ENCODE data around the gene COL7A1.
A peak's percentile ranks its signal among the peaks of the same experiment; 100 is the strongest.

DNA sequence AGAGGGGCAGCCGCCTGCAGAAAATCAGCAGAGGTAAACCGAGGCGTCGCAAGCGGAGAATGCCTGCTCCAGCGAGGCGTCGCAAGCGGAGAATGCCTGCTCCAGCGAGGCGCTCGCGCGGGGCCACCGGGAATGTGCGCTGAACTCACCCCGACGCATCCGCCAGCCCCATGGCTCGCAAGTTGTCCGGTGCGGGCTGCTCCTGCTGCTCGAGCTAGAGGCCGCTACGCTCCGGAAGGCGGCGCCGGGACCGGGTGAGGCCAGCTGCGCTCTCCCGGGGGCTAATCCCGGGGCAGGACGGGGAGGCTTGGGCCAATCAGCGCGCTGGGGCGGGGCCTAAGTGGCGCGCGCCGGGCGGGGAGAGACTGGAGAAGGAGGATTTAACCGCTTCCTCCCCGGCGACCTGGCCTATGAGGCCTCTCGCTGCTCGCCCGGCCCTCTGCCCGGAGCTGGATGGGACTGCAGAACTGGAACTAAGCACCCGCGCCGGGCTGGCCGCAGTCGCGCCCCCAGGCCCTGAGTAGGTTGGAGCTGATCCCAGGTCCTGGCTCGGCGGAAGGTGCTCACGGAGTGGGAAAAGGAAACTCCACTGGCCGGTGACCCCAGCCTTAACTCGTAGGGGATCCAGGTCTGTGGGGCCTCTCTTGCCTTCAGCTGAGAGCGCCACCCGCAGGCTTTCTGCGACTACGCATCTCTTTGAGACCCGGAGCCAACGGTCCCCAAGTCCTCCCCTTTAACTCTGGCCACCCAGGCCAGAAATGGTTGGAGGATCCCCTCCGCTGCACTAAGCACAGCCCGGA lies 40.3 kb upstream of the COL7A1 start, which contains the start of gene SLC26A6:
- TF ChIP-seq, protein P1, sequence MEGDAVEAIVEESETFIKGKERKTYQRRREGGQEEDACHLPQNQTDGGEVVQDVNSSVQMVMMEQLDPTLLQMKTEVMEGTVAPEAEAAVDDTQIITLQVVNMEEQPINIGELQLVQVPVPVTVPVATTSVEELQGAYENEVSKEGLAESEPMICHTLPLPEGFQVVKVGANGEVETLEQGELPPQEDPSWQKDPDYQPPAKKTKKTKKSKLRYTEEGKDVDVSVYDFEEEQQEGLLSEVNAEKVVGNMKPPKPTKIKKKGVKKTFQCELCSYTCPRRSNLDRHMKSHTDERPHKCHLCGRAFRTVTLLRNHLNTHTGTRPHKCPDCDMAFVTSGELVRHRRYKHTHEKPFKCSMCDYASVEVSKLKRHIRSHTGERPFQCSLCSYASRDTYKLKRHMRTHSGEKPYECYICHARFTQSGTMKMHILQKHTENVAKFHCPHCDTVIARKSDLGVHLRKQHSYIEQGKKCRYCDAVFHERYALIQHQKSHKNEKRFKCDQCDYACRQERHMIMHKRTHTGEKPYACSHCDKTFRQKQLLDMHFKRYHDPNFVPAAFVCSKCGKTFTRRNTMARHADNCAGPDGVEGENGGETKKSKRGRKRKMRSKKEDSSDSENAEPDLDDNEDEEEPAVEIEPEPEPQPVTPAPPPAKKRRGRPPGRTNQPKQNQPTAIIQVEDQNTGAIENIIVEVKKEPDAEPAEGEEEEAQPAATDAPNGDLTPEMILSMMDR (conservative IDR thresholded peaks at IDR 0.05), result peak; percentile 56; the same call in 1 of the 2 replicates
- no peak for TF ChIP-seq EZH2 (IDR thresholded peaks at IDR 0.05; ENCODE audit: low read depth)
